ENCODE results near the gene ZNF324. TPM values are rescaled to one million over a fixed set of nuclear protein-coding genes. Genes with fewer than 3 reads are reported as not detected.

ZNF324 gene
- total and polyA plus RNA-seq, 2 of the 13 experiments (the other 11 are each of a cell fraction or from before 2014, with no cell fraction given): 1.1 to 4.7 TPM

- TF ChIP-seq RFX3 (CRISPR knock-in tag; IDR thresholded peaks at IDR 0.05): peak; percentile 90
- no peak for TF ChIP-seq NPAS2 (CRISPR knock-in tag; IDR thresholded peaks at IDR 0.05; ENCODE audit: borderline replicate concordance)
- peak; percentile 76; the same call in 1 of the 2 replicates for TF ChIP-seq ZNF296 (CRISPR knock-in tag; conservative IDR thresholded peaks at IDR 0.05)
- TF ChIP-seq MXD3 (CRISPR knock-in tag; IDR thresholded peaks at IDR 0.05): peak; percentile 63
- TF ChIP-seq ZNF343 (CRISPR knock-in tag; IDR thresholded peaks at IDR 0.05): peak; percentile 60; the same call in 1 of the 2 replicates
- no peak for TF ChIP-seq WIZ (CRISPR knock-in tag; IDR thresholded peaks at IDR 0.05)
- peak; percentile 44; the same call in 1 of the 2 replicates for TF ChIP-seq ZNF547 (CRISPR knock-in tag; IDR thresholded peaks at IDR 0.05)
- peak; percentile 35; the same call in 1 of the 2 replicates for TF ChIP-seq MNT (IDR thresholded peaks at IDR 0.05)
- TF ChIP-seq ZNF768 (CRISPR knock-in tag; IDR thresholded peaks at IDR 0.05): 0 out of 2 replicates have a peak, but pooled peaks have one; percentile 8
- peak; percentile 99 for TF ChIP-seq THAP11 (CRISPR knock-in tag; IDR thresholded peaks at IDR 0.05)
- no peak for TF ChIP-seq STAT5B (CRISPR knock-in tag; IDR thresholded peaks at IDR 0.05)
- peak; percentile 7 for TF ChIP-seq STAG1 (CRISPR knock-in tag; IDR thresholded peaks at IDR 0.05)
- peak; percentile 79 for TF ChIP-seq MEIS1 (CRISPR knock-in tag; IDR thresholded peaks at IDR 0.05; ENCODE audit: borderline replicate concordance)
- peak; percentile 61; the same call in 1 of the 2 replicates for TF ChIP-seq ZNF816 (CRISPR knock-in tag; IDR thresholded peaks at IDR 0.05; ENCODE audit: borderline replicate concordance)
- peak; percentile 21; the same call in 1 of the 2 replicates for TF ChIP-seq DRAP1 (CRISPR knock-in tag; IDR thresholded peaks at IDR 0.05)
- peak; percentile 79 for TF ChIP-seq ELF1 (CRISPR knock-in tag; IDR thresholded peaks at IDR 0.05)
- peak; percentile 75; the same call in 1 of the 2 replicates for TF ChIP-seq PRDM10 (CRISPR knock-in tag; IDR thresholded peaks at IDR 0.05; ENCODE audit: low read depth)
- 0 out of 2 replicates have a peak, but pooled peaks have one; percentile 11 for TF ChIP-seq ZNF761 (CRISPR knock-in tag; conservative IDR thresholded peaks at IDR 0.05)
- TF ChIP-seq SUZ12 (IDR thresholded peaks at IDR 0.05; ENCODE audit: low read depth, low read length): peak; percentile 49; the same call in 1 of the 2 replicates
- TF ChIP-seq ZFP1 (CRISPR knock-in tag; IDR thresholded peaks at IDR 0.05): peak; percentile 32; the same call in 1 of the 2 replicates
- TF ChIP-seq HDAC2 (CRISPR knock-in tag; IDR thresholded peaks at IDR 0.05): peak; percentile 36; the same call in 1 of the 2 replicates
- peak; percentile 64; the same call in 1 of the 2 replicates for TF ChIP-seq ZNF737 (CRISPR knock-in tag; IDR thresholded peaks at IDR 0.05; ENCODE audit: borderline replicate concordance)
Observed at GRCh38 chr19:58475714-58476497, 9.0 kb downstream of the ZNF324 start, which contains the start of gene ZNF446 (continued).
